GM12872 (cell line): ENCODE data around the gene ARHGEF12.

ENCODE experiments used
- CTCF ChIP-seq: IDR thresholded peaks from 3 replicates; pipeline ENCODE4 v1.5.1; 2011; ENCODE audit warnings: low read depth, mild to moderate bottlenecking, low read length, moderate library complexity; ENCODE audit not compliant: insufficient read depth

Gene ARHGEF12

DNA sequence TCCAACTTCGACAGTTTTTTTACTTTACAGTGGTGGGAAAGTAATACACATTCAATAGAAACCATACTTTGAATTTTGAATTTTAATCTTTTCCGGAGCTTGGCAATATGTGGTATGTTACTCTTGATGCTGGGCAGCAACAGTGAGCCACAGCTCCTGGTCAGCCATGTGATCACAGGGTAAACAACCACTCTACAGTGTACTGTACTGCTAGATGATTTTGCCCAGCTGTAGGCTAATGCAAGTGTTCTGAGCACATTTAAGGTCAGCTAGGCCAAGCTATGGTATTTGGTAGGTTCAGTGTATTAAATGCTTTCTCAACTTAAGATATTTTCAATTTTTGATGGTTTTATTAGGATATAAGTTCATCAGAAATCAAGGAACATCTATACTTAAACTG, 126.6 kb downstream of the ARHGEF12 start:
- no peak for TF ChIP-seq CTCF

- no peak for TF ChIP-seq CTCF
Measured at GRCh38 chr11:120465921-120466534, 129.8 kb downstream of the ARHGEF12 start.

GRCh38 chr11:120467627-120468026, 131.4 kb downstream of the ARHGEF12 start:
- TF ChIP-seq CTCF = no peak

GRCh38 chr11:120471131-120471530, 134.9 kb downstream of the ARHGEF12 start:
- TF ChIP-seq CTCF = no peak

DNA sequence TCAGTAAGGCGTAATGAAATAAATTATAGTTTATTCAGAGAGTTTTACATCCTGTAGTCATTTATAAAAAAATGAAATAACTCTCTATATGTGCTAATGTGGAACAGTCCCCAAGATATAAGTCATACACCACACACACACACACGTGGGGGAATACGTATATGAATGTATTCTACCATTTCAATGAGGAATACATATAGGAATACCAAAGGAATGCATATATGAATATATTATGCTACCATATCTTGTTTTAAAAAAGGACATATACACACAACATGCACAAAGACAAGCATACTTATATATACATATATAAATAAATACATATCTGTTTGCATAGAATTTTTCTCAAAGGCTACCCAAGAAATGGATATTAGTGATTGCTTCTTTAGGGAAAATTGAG, 135.8 kb downstream of the ARHGEF12 start:
- TF ChIP-seq CTCF = no peak

- TF ChIP-seq CTCF = no peak
Measured at GRCh38 chr11:120473503-120473902, 137.3 kb downstream of the ARHGEF12 start.

DNA sequence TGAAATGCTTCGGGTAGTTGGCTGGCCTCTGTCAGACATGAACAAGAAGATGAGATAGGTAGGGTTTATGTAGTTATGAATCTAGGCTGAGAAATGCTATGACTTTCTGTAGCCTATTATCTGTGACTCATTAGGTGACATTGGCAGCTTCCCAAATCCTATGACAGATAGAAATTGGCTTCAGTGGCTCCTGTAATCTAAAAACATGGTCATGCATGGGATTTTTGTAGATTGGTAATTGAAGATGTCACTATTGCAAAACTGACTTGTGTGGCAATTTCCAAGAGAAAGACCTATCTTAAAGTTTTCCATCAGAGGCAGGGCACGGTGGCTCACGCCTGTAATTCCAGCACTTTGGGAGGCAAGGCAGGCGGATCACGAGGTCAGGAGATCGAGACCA, 145.9 kb downstream of the ARHGEF12 start:
- TF ChIP-seq CTCF = no peak
